NT2/D1 (cell line): ENCODE data around the gene AMY1B.
"Not testable (repeated sequence)": the region's sequence is repeated elsewhere in the genome, so short reads cannot be mapped to it uniquely, and the experiment has no call there.

ENCODE experiments used
- DNase-seq: peaks from one replicate; pipeline ENCODE4 v3.0.0-alpha.2; 2011; ENCODE audit warnings: low read depth, low spot score
- H3K27me3 ChIP-seq: 2 replicates; pipeline ENCODE4 v1.6.0; 2011; ENCODE audit warnings: mild to moderate bottlenecking; ENCODE audit not compliant: insufficient read length, insufficient read depth
- H3K36me3 ChIP-seq: 2 replicates; pipeline ENCODE4 v1.6.1; 2011; ENCODE audit warnings: mild to moderate bottlenecking, low read length, mixed read lengths; ENCODE audit not compliant: insufficient read depth, insufficient read length
- H3K4me1 ChIP-seq: 2 replicates; pipeline ENCODE4 v1.5.1; 2011; ENCODE audit not compliant: insufficient read depth, insufficient read length
- H3K4me3 ChIP-seq: 2 replicates; pipeline ENCODE4 v1.5.1; 2011; ENCODE audit warnings: low read depth; ENCODE audit not compliant: insufficient read length
- H3K9ac ChIP-seq: 2 replicates; pipeline ENCODE4 v1.6.0; 2011; ENCODE audit warnings: low read depth; ENCODE audit not compliant: insufficient read length
- H3K9me3 ChIP-seq: 2 replicates; pipeline ENCODE4 v1.5.1; 2011; ENCODE audit warnings: mild to moderate bottlenecking, low read length; ENCODE audit not compliant: insufficient read depth

Gene AMY1B

DNA sequence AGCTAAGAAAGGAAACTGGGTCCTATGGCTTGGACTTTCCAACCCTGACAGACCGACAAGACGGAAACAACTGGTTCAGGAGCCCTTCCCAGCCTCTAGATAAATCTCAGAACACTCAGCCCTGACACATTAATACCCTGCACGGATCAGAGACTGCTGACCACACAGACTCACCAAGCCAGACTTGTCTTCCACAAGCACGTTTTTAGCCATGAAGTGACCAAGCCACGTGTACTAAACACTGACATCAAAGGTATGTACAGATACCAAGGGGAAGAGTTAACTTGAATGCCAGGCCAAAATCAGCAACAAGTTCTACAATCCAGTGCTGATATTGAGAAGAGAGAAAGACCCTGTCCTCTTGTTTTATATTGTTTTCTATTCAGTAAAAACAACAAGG, at the start of gene AMY1B:
TSS of gene AMY1B (minus strand) at position 101 of the 400 bp plus-strand sequence. CDS start 571 bp downstream, outside the sequence.
- H3K4me1 ChIP-seq, H3K9me3 ChIP-seq, H3K36me3 ChIP-seq, H3K9ac ChIP-seq, DNase-seq, H3K27me3 ChIP-seq, H3K4me3 ChIP-seq: not testable (repeated sequence)

- not testable (repeated sequence) for H3K9me3 ChIP-seq, H3K4me1 ChIP-seq, H3K36me3 ChIP-seq, H3K4me3 ChIP-seq, H3K27me3 ChIP-seq, H3K9ac ChIP-seq, DNase-seq
Measured at GRCh38 chr1:103745040-103745439, 49.0 kb upstream of the AMY1B start.

GRCh38 chr1:103744449-103744848, 48.4 kb upstream of the AMY1B start:
- not testable (repeated sequence) for H3K9ac ChIP-seq, H3K9me3 ChIP-seq, DNase-seq, H3K4me1 ChIP-seq, H3K27me3 ChIP-seq, H3K4me3 ChIP-seq, H3K36me3 ChIP-seq

DNA sequence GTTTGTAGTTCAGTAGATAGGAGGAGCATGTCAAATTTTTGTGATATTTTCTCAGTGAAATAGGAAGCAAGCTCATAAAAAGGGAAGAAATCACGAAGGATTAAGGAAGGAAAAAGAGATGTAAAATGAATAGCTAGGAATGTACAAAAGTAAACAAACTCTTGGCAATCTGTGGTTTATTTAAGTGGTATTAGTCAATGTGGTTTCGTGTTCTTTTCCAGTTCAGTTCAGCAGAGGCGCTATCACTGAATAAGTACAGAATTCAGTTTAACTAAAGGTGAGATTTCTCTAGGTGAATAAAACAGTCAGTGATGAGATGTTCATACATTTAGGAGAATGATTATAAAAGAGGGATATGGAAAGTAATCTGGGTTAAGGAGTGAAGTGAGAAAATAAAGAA, 42.0 kb upstream of the AMY1B start:
- not testable (repeated sequence) for H3K36me3 ChIP-seq, H3K9me3 ChIP-seq, H3K4me1 ChIP-seq, H3K9ac ChIP-seq, DNase-seq, H3K4me3 ChIP-seq, H3K27me3 ChIP-seq

- H3K27me3 ChIP-seq, H3K36me3 ChIP-seq, H3K9ac ChIP-seq, H3K4me3 ChIP-seq, DNase-seq, H3K4me1 ChIP-seq, H3K9me3 ChIP-seq: not testable (repeated sequence)
Measured at GRCh38 chr1:103735334-103735733, 39.3 kb upstream of the AMY1B start.

DNA sequence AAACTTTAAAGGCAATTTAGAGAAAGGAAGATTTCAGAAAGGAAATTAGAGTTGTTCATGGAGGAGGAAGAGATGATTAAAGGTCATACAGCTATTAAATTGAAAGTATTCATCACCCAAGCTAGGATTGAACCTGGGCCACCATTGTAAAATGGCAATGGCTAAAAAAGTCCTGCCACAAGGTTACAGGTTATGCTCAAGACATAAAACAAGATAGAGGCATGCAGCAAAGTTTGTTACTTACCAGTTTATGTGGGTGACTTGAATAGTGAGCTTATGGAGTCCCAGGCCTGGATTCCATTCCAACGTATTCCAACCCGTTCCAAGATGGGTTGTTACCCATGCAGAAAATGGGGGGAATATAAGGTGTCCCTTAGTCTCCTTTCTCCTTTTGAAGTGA, 25.5 kb upstream of the AMY1B start:
- not testable (repeated sequence) for H3K36me3 ChIP-seq, DNase-seq, H3K27me3 ChIP-seq, H3K9ac ChIP-seq, H3K4me1 ChIP-seq, H3K4me3 ChIP-seq, H3K9me3 ChIP-seq

GRCh38 chr1:103717404-103717803, 21.4 kb upstream of the AMY1B start:
- H3K9me3 ChIP-seq, H3K36me3 ChIP-seq, DNase-seq, H3K27me3 ChIP-seq, H3K4me1 ChIP-seq, H3K9ac ChIP-seq, H3K4me3 ChIP-seq: not testable (repeated sequence)

DNA sequence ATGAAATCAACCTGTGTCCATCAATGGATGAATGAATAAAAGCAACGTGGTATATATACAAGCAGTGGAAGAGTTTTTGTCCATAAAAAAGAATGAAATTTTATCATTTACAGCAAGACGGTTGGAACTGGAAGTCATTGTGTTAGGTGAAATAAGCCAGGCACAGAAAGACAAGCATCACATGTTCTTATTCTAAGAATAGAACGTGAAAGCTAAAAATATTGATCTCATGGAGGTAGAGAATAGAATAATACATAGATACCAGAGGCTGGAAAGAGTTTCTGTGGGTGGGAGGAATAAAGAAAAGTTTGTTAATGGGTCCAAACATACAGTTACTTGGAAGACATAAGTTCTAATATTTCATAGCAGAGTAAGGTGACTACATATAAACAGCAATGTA, 14.4 kb upstream of the AMY1B start:
- not testable (repeated sequence) for H3K27me3 ChIP-seq, H3K9ac ChIP-seq, H3K9me3 ChIP-seq, DNase-seq, H3K36me3 ChIP-seq, H3K4me3 ChIP-seq, H3K4me1 ChIP-seq

DNA sequence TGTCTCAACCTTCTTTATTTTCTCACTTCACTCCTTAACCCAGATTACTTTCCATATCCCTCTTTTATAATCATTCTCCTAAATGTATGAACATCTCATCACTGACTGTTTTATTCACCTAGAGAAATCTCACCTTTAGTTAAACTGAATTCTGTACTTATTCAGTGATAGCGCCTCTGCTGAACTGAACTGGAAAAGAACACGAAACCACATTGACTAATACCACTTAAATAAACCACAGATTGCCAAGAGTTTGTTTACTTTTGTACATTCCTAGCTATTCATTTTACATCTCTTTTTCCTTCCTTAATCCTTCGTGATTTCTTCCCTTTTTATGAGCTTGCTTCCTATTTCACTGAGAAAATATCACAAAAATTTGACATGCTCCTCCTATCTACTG, 11.7 kb upstream of the AMY1B start:
- not testable (repeated sequence) for H3K9ac ChIP-seq, H3K36me3 ChIP-seq, H3K4me3 ChIP-seq

DNA sequence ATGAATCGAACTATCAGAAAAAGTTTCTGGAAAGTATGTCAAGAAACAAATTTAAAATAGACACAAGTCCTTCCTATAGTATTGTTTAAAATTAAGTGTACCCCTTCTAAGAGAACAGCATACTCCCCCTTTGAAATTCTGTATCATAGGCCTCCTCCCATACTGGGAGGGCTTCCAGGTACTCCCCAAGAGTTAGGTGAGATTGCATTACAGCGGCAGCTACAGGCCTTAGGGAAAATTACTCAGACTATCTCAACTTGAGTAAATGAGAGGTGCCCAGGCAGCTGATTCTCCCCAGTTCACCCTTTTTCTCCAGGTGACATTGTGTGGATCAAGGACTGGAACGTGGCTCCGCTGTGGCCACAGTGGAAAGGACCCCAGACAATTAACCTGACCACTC, 5.2 kb upstream of the AMY1B start:
- not testable (repeated sequence) for H3K4me3 ChIP-seq, H3K36me3 ChIP-seq, H3K9me3 ChIP-seq, DNase-seq, H3K4me1 ChIP-seq, H3K9ac ChIP-seq, H3K27me3 ChIP-seq

More for the DNA sequence above, 11.7 kb upstream of the AMY1B start:
- H3K27me3 ChIP-seq, DNase-seq, H3K4me1 ChIP-seq, H3K9me3 ChIP-seq: not testable (repeated sequence)

GRCh38 chr1:103700669-103701068, 4.7 kb upstream of the AMY1B start:
- not testable (repeated sequence) for DNase-seq, H3K4me3 ChIP-seq, H3K9me3 ChIP-seq, H3K36me3 ChIP-seq, H3K9ac ChIP-seq, H3K4me1 ChIP-seq, H3K27me3 ChIP-seq

- H3K9me3 ChIP-seq, H3K4me3 ChIP-seq, H3K4me1 ChIP-seq, H3K27me3 ChIP-seq, DNase-seq, H3K9ac ChIP-seq, H3K36me3 ChIP-seq: not testable (repeated sequence)
Measured at GRCh38 chr1:103697430-103697829, 1.4 kb upstream of the AMY1B start.

DNA sequence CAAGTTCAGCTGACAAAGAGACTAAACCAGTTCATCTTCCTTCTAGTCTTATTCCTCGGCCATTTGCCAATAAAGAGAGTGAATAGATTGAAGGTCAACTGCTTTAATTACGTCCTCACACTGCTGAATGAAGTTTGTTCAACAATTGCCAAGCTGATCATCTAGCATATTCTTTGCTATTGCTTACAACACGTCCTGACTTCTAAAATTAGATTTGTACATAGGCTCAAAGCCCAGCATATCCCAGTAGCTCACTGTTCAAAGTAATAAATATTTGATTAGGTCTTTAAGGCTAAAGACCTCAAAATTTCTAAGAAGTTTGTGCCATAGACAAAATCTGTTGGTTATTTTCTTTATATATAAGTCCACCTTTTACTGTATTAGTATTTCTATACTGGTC, 19.7 kb downstream of the AMY1B start:
- not testable (repeated sequence) for H3K9me3 ChIP-seq, H3K36me3 ChIP-seq, H3K4me1 ChIP-seq, DNase-seq, H3K9ac ChIP-seq, H3K27me3 ChIP-seq, H3K4me3 ChIP-seq
